Mesendoderm (in vitro differentiated cells): ENCODE data around the gene TBC1D24.

Experiments used
- DNase-seq: peaks from one replicate; pipeline ENCODE4 v3.0.0; 2013
- H2AK5ac ChIP-seq: 2 replicates; pipeline ENCODE4 v1.6.1; 2013; ENCODE audit warnings: low read length, inconsistent platforms
- H2BK120ac ChIP-seq: 2 replicates; pipeline ENCODE4 v1.6.1; 2013; ENCODE audit warnings: low read depth, mild to moderate bottlenecking, low read length, moderate library complexity, mixed read lengths
- H2BK15ac ChIP-seq: replicated peaks from 2 replicates; pipeline ENCODE4 v1.6.1; 2013; ENCODE audit warnings: low read depth, mild to moderate bottlenecking, moderate library complexity
- H2BK5ac ChIP-seq: 2 replicates; pipeline ENCODE4 v1.6.1; 2013; ENCODE audit warnings: low read length, inconsistent platforms
- H3K18ac ChIP-seq: 2 replicates; pipeline ENCODE4 v1.6.1; 2013; ENCODE audit warnings: mild to moderate bottlenecking, low read length, mixed read lengths
- H3K23ac ChIP-seq: one replicate; pipeline ENCODE4 v1.6.1; 2013; ENCODE audit warnings: low read length
- H3K27ac ChIP-seq: 2 replicates; pipeline ENCODE4 v1.5.1; 2013; ENCODE audit warnings: low read depth, mild to moderate bottlenecking, inconsistent platforms, low read length, moderate library complexity
- H3K27me3 ChIP-seq: 2 replicates; pipeline ENCODE4 v1.6.1; 2013; ENCODE audit warnings: low read length, control low read depth, mild to moderate bottlenecking, inconsistent platforms; ENCODE audit not compliant: insufficient read depth, poor library complexity
- H3K36me3 ChIP-seq: 2 replicates; pipeline ENCODE4 v1.6.1; 2013; ENCODE audit warnings: low read length, inconsistent platforms; ENCODE audit not compliant: control insufficient read depth, insufficient read depth
- H3K4ac ChIP-seq: one replicate; pipeline ENCODE4 v1.6.1; 2013; ENCODE audit warnings: low read depth, mild to moderate bottlenecking, low read length, moderate library complexity
- H3K4me1 ChIP-seq: 2 replicates; pipeline ENCODE4 v1.6.1; 2013; ENCODE audit warnings: low read depth, low read length, inconsistent platforms; ENCODE audit not compliant: control insufficient read depth
- H3K4me2 ChIP-seq: 2 replicates; pipeline ENCODE4 v1.6.1; 2013; ENCODE audit warnings: low read length
- H3K4me3 ChIP-seq: 2 replicates; pipeline ENCODE4 v1.5.1; 2013; ENCODE audit warnings: mild to moderate bottlenecking, low read length
- H3K56ac ChIP-seq: one replicate; pipeline ENCODE4 v1.6.1; 2013; ENCODE audit warnings: low read length
- H3K79me1 ChIP-seq: 2 replicates; pipeline ENCODE4 v1.6.1; 2013; ENCODE audit warnings: low read length, inconsistent platforms
- H3K79me2 ChIP-seq: 2 replicates; pipeline ENCODE4 v1.6.1; 2013; ENCODE audit warnings: mild to moderate bottlenecking, low read length; ENCODE audit not compliant: control insufficient read depth, insufficient read depth
- H3K9ac ChIP-seq: 2 replicates; pipeline ENCODE4 v1.6.1; 2013; ENCODE audit warnings: low read length, inconsistent platforms
- H4K5ac ChIP-seq: one replicate; pipeline ENCODE4 v1.6.1; 2013; ENCODE audit warnings: low read length
- H4K8ac ChIP-seq: one replicate; pipeline ENCODE4 v1.6.1; 2013; ENCODE audit warnings: low read depth, mild to moderate bottlenecking, control low read depth, low read length, moderate library complexity
- WGBS: extraction: QIAGEN DNeasy Blood & Tissue Kit; methylation state at CpG from one replicate; pipeline ENCODE4 v1.1.7; 2013; ENCODE audit warnings: low lambda C conversion rate, missing lambda C conversion rate; ENCODE audit not compliant: insufficient coverage; ENCODE audit errors: extremely low coverage; 5-methylcytosine and 5-hydroxymethylcytosine counted together

The TBC1D24 gene

GRCh38 chr16:2451851-2452320, 23.0 kb upstream of the TBC1D24 start:
- Histone ChIP-seq H3K79me2 (no peaks in the 10 kb centered on the region), H2BK15ac (no peak overlapping the region), H2AK5ac (no peak overlapping the region), H3K4ac (no peak overlapping the region), H3K4me2 (no peak overlapping the region), H3K27ac (no peak overlapping the region), H4K8ac (no peak overlapping the region), H4K5ac (no peak overlapping the region), H3K4me1 (no peaks in the 10 kb centered on the region), H3K36me3 (peaks cover 38% of the 10 kb centered on the region), H2BK120ac (no peak overlapping the region), H3K4me3 (no peak overlapping the region), H2BK5ac (no peak overlapping the region), H3K79me1 (no peaks in the 10 kb centered on the region), H3K56ac (no peak overlapping the region), H3K27me3 (no peaks in the 10 kb centered on the region), H3K23ac (no peak overlapping the region), H3K9ac (no peak overlapping the region), H3K18ac (no peak overlapping the region)
- DNase-seq, result no peak
- WGBS, result no CpG with 5 or more reads among the region's 18 CpGs

GRCh38 chr16:2452650-2453049, 22.3 kb upstream of the TBC1D24 start:
- H3K4me3 ChIP-seq, result no peak overlapping the region
- no peak overlapping the region for H3K9ac ChIP-seq
- no peak overlapping the region for H3K56ac ChIP-seq
- DNase-seq, result no peak
- H3K79me2 ChIP-seq, result no peaks in the 10 kb centered on the region
- H2BK15ac ChIP-seq, result no peak overlapping the region
- no peak overlapping the region for H3K4me2 ChIP-seq
- H3K36me3 ChIP-seq, result peaks cover 38% of the 10 kb centered on the region
- no peak overlapping the region for H3K23ac ChIP-seq
- WGBS, result no CpG with 5 or more reads among the region's 8 CpGs
- no peak overlapping the region for H3K4ac ChIP-seq
- H3K18ac ChIP-seq, result no peak overlapping the region
- no peak overlapping the region for H2BK5ac ChIP-seq
- no peak overlapping the region for H3K27ac ChIP-seq
- H3K4me1 ChIP-seq, result no peaks in the 10 kb centered on the region
- no peaks in the 10 kb centered on the region for H3K27me3 ChIP-seq
- H3K79me1 ChIP-seq, result no peaks in the 10 kb centered on the region
- no peak overlapping the region for H2BK120ac ChIP-seq
- H4K5ac ChIP-seq, result no peak overlapping the region
- H2AK5ac ChIP-seq, result no peak overlapping the region
- H4K8ac ChIP-seq, result no peak overlapping the region

GRCh38 chr16:2455081-2455845, 19.7 kb upstream of the TBC1D24 start:
- Histone ChIP-seq H3K9ac (no peak overlapping the region), H3K27ac (no peak overlapping the region)
- no CpG with 5 or more reads among the region's 28 CpGs for WGBS

GRCh38 chr16:2456551-2457153, 18.3 kb upstream of the TBC1D24 start:
- Histone ChIP-seq H4K5ac (no peak overlapping the region), H3K4me2 (no peak overlapping the region), H3K18ac (no peak overlapping the region), H3K4ac (no peak overlapping the region), H2BK15ac (no peak overlapping the region), H3K56ac (no peak overlapping the region), H3K4me3 (no peak overlapping the region), H3K79me2 (peaks cover 1% of the 10 kb centered on the region), H2BK120ac (no peak overlapping the region), H3K4me1 (peaks cover 5% of the 10 kb centered on the region), H3K36me3 (peaks cover 29% of the 10 kb centered on the region), H2AK5ac (no peak overlapping the region), H3K9ac (no peak overlapping the region), H3K27ac (no peak overlapping the region), H3K79me1 (peaks cover 7% of the 10 kb centered on the region), H3K27me3 (no peaks in the 10 kb centered on the region), H3K23ac (no peak overlapping the region), H2BK5ac (no peak overlapping the region), H4K8ac (no peak overlapping the region)
- no peak for DNase-seq
- WGBS, result no CpG with 5 or more reads among the region's 21 CpGs

More at GRCh38 chr16:2455081-2455845, 19.7 kb upstream of the TBC1D24 start:
- Histone ChIP-seq H3K79me1 (no peaks in the 10 kb centered on the region), H3K23ac (no peak overlapping the region), H3K36me3 (peaks cover 29% of the 10 kb centered on the region), H3K4me3 (no peak overlapping the region), H2BK120ac (no peak overlapping the region), H3K56ac (no peak overlapping the region), H3K4me2 (no peak overlapping the region), H3K4ac (no peak overlapping the region), H3K4me1 (peaks cover 2% of the 10 kb centered on the region), H2BK15ac (no peak overlapping the region), H3K27me3 (no peaks in the 10 kb centered on the region), H4K5ac (no peak overlapping the region), H4K8ac (no peak overlapping the region), H3K79me2 (no peaks in the 10 kb centered on the region), H3K18ac (no peak overlapping the region), H2BK5ac (no peak overlapping the region), H2AK5ac (no peak overlapping the region)
- DNase-seq, result no peak

GRCh38 chr16:2457267-2457666, 17.7 kb upstream of the TBC1D24 start:
- H4K8ac ChIP-seq, result no peak overlapping the region
- no peak overlapping the region for H2BK120ac ChIP-seq
- no peak overlapping the region for H3K56ac ChIP-seq
- no peak for DNase-seq
- no peak overlapping the region for H2AK5ac ChIP-seq
- no peak overlapping the region for H3K18ac ChIP-seq
- no peaks in the 10 kb centered on the region for H3K27me3 ChIP-seq
- WGBS, result no CpG with 5 or more reads among the region's 13 CpGs
- H3K4me2 ChIP-seq, result no peak overlapping the region
- no peak overlapping the region for H2BK15ac ChIP-seq
- peaks cover 5% of the 10 kb centered on the region for H3K4me1 ChIP-seq
- no peak overlapping the region for H4K5ac ChIP-seq
- H3K4ac ChIP-seq, result no peak overlapping the region
- no peak overlapping the region for H3K4me3 ChIP-seq
- no peak overlapping the region for H2BK5ac ChIP-seq
- no peak overlapping the region for H3K27ac ChIP-seq
- H3K79me1 ChIP-seq, result peaks cover 7% of the 10 kb centered on the region
- peaks cover 1% of the 10 kb centered on the region for H3K79me2 ChIP-seq
- no peak overlapping the region for H3K9ac ChIP-seq
- H3K23ac ChIP-seq, result no peak overlapping the region
- H3K36me3 ChIP-seq, result peaks cover 25% of the 10 kb centered on the region
